WTC11 (cell line): ENCODE measurements around the gene RRBP1. TPM values are rescaled to one million over a fixed set of nuclear protein-coding genes. Genes with fewer than 3 reads are reported as not detected.

ENCODE experiments used
- ATAC-seq: fragments of 200-7000 bp; cut with Tn5 transposase; 2 replicates; pipeline ENCODE4 v1.10.0; 2021; ENCODE audit warnings: mild to moderate bottlenecking, moderate library complexity
- CTCF ChIA-PET: fragments of 300-600 bp; sonication (Branson Sonifier 250); formaldehyde crosslinking; loops from one replicate; lab custom pipeline; 2021; ENCODE audit warnings: antibody characterized with exemption; lab: Charles Lee
- POLR2A ChIA-PET: fragments of 350-600 bp; sonication (Branson Sonifier 250); formaldehyde crosslinking; loops from one replicate; lab custom pipeline; 2021; ENCODE audit warnings: antibody characterized with exemption; lab: Charles Lee
- DNase-seq: peaks from one replicate; pipeline ENCODE4 v3.0.0; 2021; ENCODE audit warnings: low spot score
- H3K27ac Mint-ChIP-seq: 2 replicates; pipeline ENCODE4 v1.8.0; 2021; ENCODE audit warnings: mixed read lengths
- H3K27me3 Mint-ChIP-seq: 2 replicates; pipeline ENCODE4 v1.8.0; 2021; ENCODE audit warnings: low read depth, mild to moderate bottlenecking, moderate library complexity, mixed read lengths
- H3K36me3 Mint-ChIP-seq: 2 replicates; pipeline ENCODE4 v1.8.0; 2021; ENCODE audit warnings: mixed read lengths
- H3K4me1 Mint-ChIP-seq: 2 replicates; pipeline ENCODE4 v1.8.0; 2022; ENCODE audit warnings: mixed read lengths
- H3K4me3 Mint-ChIP-seq: 2 replicates; pipeline ENCODE4 v1.8.0; 2021; ENCODE audit warnings: mild to moderate bottlenecking, moderate library complexity, mixed read lengths
- H3K9me3 Mint-ChIP-seq: 2 replicates; pipeline ENCODE4 v1.8.0; 2021; ENCODE audit warnings: mixed read lengths
- ATF1 ChIP-seq: sonication (generic); formaldehyde crosslinking; IDR thresholded peaks from 2 replicates; pipeline ENCODE4 v1.8.1; 2023; ENCODE audit warnings: mild to moderate bottlenecking, moderate library complexity, missing genetic modification reagents
- CBFB ChIP-seq: sonication (generic); formaldehyde crosslinking; IDR thresholded peaks from 2 replicates; pipeline ENCODE4 v1.8.1; 2022; ENCODE audit warnings: mild to moderate bottlenecking, low read depth, missing genetic modification reagents
- CREB1 ChIP-seq: sonication (generic); formaldehyde crosslinking; IDR thresholded peaks from 2 replicates; pipeline ENCODE4 v1.8.0; 2023; ENCODE audit warnings: mild to moderate bottlenecking, missing genetic modification reagents
- FOXJ3 ChIP-seq: sonication (generic); formaldehyde crosslinking; IDR thresholded peaks from 2 replicates; pipeline ENCODE4 v1.9.0; 2021; ENCODE audit warnings: missing genetic modification reagents, mild to moderate bottlenecking, borderline replicate concordance
- FOXK1 ChIP-seq: sonication (generic); formaldehyde crosslinking; IDR thresholded peaks from 2 replicates; pipeline ENCODE4 v1.8.0; 2022; ENCODE audit warnings: mild to moderate bottlenecking, moderate library complexity, missing genetic modification reagents
- JAZF1 ChIP-seq: fragments of 250-450 bp; sonication (Bioruptor Pico); IDR thresholded peaks from 2 replicates; pipeline ENCODE4 v1.9.0; 2021; ENCODE audit warnings: moderate library complexity, mild to moderate bottlenecking, inconsistent platforms
- KAT7 ChIP-seq: sonication (generic); formaldehyde crosslinking; IDR thresholded peaks from 2 replicates; pipeline ENCODE4 v1.8.1; 2023; ENCODE audit warnings: missing genetic modification reagents, mild to moderate bottlenecking, borderline replicate concordance
- NFE2L1 ChIP-seq: sonication (generic); formaldehyde crosslinking; IDR thresholded peaks from 2 replicates; pipeline ENCODE4 v1.8.1; 2023; ENCODE audit warnings: missing genetic modification reagents
- RELA ChIP-seq: sonication (generic); formaldehyde crosslinking; IDR thresholded peaks from 2 replicates; pipeline ENCODE4 v1.8.1; 2022; ENCODE audit warnings: missing genetic modification reagents, mild to moderate bottlenecking, borderline replicate concordance
- TCF7 ChIP-seq: sonication (generic); formaldehyde crosslinking; IDR thresholded peaks from 2 replicates; pipeline ENCODE4 v1.8.0; 2022; ENCODE audit warnings: mild to moderate bottlenecking, low read depth, missing genetic modification reagents, moderate library complexity
- TP53 ChIP-seq: sonication (generic); formaldehyde crosslinking; IDR thresholded peaks from 2 replicates; pipeline ENCODE4 v1.8.1; 2023; ENCODE audit warnings: mild to moderate bottlenecking, missing genetic modification reagents
- ZBTB21 ChIP-seq: sonication (generic); formaldehyde crosslinking; IDR thresholded peaks from 2 replicates; pipeline ENCODE4 v1.8.1; 2023; ENCODE audit warnings: mild to moderate bottlenecking, missing genetic modification reagents, borderline replicate concordance
- ZNF219 ChIP-seq: sonication (generic); formaldehyde crosslinking; IDR thresholded peaks from 2 replicates; pipeline ENCODE4 v1.8.0; 2023; ENCODE audit warnings: missing genetic modification reagents, mild to moderate bottlenecking, borderline replicate concordance
- ZNF263 ChIP-seq: sonication (generic); formaldehyde crosslinking; IDR thresholded peaks from 2 replicates; pipeline ENCODE4 v1.8.1; 2022; ENCODE audit warnings: low read depth, mild to moderate bottlenecking, moderate library complexity, missing genetic modification reagents
- ZNF317 ChIP-seq: sonication (generic); formaldehyde crosslinking; IDR thresholded peaks from 2 replicates; pipeline ENCODE4 v1.8.1; 2023; ENCODE audit warnings: low read depth, mild to moderate bottlenecking, moderate library complexity, missing genetic modification reagents, borderline replicate concordance
- ZNF671 ChIP-seq: fragments of 250-450 bp; sonication (Bioruptor Pico); IDR thresholded peaks from 2 replicates; pipeline ENCODE4 v1.8.0; 2021; ENCODE audit warnings: mild to moderate bottlenecking
- total RNA-seq: library from RNA; stranded (reverse); gene quantifications from 3 replicates; pipeline ENCODE4 v1.2.3, GENCODE V29; 2021
- TF ChIP-seq, protein P1 (sequence below): fragments of 250-450 bp; sonication (Bioruptor Pico); IDR thresholded peaks from 2 replicates; pipeline ENCODE4 v1.9.0; 2021; ENCODE audit warnings: mild to moderate bottlenecking
- TF ChIP-seq, protein P2 (sequence below): fragments of 250-450 bp; sonication (Bioruptor Pico); IDR thresholded peaks from 2 replicates; pipeline ENCODE4 v1.9.0; 2021; ENCODE audit warnings: moderate library complexity, mild to moderate bottlenecking, inconsistent platforms, borderline replicate concordance

RRBP1 gene
- total RNA-seq, 1 experiment from 2014 or later = 171 TPM

DNA sequence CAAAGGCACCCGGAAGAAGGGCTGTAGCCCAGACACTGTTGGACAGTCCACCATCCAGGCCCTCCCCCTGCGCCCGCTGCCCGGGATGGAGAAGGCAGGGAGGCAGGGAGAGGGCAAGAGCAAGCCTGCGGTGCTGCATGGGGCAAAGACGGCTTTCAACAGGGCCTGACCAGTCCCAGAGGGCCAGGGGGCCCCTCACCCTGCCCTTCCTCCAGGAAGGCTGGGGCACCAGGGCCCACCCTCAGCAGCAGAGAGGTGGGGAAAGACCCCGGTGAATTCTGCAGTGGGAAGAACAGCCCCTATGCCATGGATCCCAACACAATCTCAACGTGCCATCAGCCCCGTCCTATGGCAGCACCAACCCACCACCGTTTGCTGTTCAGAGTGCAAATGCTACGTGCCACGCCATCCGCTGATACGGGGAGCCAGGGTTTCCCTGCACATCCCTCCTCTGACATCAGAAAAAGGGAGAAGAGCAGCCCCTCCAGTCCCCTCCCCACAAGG, 41.1 kb downstream of the RRBP1 start:
- no peak overlapping the region for H3K4me3 Mint-ChIP-seq
- no peaks in the 10 kb centered on the region for H3K9me3 Mint-ChIP-seq
- no peak for TF ChIP-seq TCF7 (CRISPR knock-in tag)
- no peak for TF ChIP-seq ZNF317 (CRISPR knock-in tag)
- no peaks in the 10 kb centered on the region for H3K27me3 Mint-ChIP-seq
- ChIA-PET CTCF (interaction anchor here (1.1 kb wide), 1 partner anchor 23 kb away, joined by 3 read pairs; no protein-coding TSS in a partner anchor), POLR2A (no interaction called here)
- H3K27ac Mint-ChIP-seq = no peak overlapping the region
- DNase-seq (no peak), ATAC-seq (no peak)
- peaks cover 19% of the 10 kb centered on the region for H3K4me1 Mint-ChIP-seq
- H3K36me3 Mint-ChIP-seq = peaks cover 28% of the 10 kb centered on the region

DNA sequence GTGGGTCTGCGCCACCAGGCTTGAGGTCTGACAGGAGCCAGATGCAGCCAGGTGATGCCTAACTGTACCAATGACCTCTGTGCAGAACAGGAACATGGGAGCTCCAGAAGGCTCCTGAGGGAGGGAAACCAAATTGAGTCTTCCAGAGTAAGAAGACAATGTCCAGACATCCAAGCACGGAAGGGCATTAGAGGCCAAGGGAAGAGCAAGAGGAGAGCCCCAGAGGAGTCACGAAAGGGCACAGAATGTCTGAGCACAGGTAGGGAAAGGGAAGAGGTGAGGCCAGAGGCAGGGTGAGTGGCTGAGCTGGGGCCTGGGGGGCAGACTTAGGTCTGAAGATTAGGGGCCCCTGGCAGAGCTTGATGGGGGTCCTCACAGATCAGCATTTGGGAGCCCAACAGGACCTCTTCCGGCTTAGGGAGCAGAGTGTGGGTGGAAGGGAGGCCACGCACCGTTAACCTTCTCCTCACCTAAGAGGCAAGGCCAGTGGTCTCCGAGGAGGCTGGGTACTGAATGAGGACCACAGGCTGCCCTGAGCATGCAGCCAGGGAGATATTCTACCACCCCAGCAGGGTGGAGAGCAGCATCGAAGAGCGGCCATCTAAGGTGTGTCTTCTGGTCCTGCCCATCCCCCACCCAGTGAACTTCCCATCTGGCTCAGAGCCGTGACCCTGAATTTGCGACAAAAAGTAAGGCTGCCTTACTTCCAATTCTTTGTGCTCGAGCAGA, 41.7 kb downstream of the RRBP1 start:
- H3K27ac Mint-ChIP-seq = peak overlapping the region; percentile 70; the same call in 1 of the 2 replicates
- no peak for ATAC-seq
- no peaks in the 10 kb centered on the region for H3K9me3 Mint-ChIP-seq
- peaks cover 13% of the 10 kb centered on the region for H3K4me1 Mint-ChIP-seq
- no peaks in the 10 kb centered on the region for H3K27me3 Mint-ChIP-seq
- no peak for DNase-seq
- TF ChIP-seq KAT7 (CRISPR knock-in tag) (no peak), ZNF263 (CRISPR knock-in tag) (no peak), ZNF219 (CRISPR knock-in tag) (no peak), ATF1 (no peak)
- H3K4me3 Mint-ChIP-seq = no peak overlapping the region
- CTCF ChIA-PET = no interaction called here
- POLR2A ChIA-PET = no interaction called here
- H3K36me3 Mint-ChIP-seq = peaks cover 28% of the 10 kb centered on the region

DNA sequence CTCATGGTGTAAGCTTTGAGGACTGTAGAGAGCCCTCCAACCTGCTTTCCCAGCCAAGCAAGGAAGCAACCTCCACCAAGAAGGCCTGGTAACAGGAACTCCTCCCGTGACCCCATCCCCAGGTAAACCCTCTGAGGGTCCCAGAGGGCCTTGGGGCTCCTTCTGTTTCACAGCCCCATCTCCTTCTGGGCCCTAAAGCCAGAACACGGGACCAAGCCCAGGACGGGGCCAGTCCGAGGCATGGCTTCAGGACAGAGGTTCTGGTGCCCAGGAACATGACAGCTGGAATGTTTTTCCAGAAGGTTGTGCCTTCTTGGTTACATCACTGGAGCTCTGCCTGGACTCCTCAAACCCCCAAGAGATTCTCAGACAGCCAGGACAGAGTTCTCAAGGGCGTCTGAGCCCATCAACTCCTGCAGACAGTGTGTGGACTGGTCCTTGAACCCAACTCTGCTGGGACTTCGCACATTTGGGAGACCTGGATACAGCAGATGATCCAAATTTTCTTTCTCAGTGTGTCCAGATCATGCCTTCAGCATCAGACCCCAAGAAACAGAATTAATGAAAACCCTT, 43.1 kb downstream of the RRBP1 start:
- no peak for TF ChIP-seq CREB1
- no peak for TF ChIP-seq ZNF671
- TF ChIP-seq CBFB (CRISPR knock-in tag) = no peak
- no peak for TF ChIP-seq FOXK1 (CRISPR knock-in tag)
- no peak for TF ChIP-seq RELA
- TF ChIP-seq TP53 = no peak
- no peak for TF ChIP-seq FOXJ3 (CRISPR knock-in tag)
- TF ChIP-seq ZBTB21 (CRISPR knock-in tag) = no peak
- TF ChIP-seq NFE2L1 (CRISPR knock-in tag) = no peak
- TF ChIP-seq, protein P1, sequence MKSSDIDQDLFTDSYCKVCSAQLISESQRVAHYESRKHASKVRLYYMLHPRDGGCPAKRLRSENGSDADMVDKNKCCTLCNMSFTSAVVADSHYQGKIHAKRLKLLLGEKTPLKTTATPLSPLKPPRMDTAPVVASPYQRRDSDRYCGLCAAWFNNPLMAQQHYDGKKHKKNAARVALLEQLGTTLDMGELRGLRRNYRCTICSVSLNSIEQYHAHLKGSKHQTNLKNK (CRISPR knock-in tag) = no peak
- TF ChIP-seq TCF7 (CRISPR knock-in tag) = no peak
- TF ChIP-seq JAZF1 (CRISPR knock-in tag) = no peak
- TF ChIP-seq, protein P2, sequence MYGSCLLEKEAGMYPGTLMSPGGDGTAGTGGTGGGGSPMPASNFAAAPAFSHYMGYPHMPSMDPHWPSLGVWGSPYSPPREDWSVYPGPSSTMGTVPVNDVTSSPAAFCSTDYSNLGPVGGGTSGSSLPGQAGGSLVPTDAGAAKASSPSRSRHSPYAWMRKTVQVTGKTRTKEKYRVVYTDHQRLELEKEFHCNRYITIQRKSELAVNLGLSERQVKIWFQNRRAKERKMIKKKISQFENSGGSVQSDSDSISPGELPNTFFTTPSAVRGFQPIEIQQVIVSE (CRISPR knock-in tag) = no peak
- H3K36me3 Mint-ChIP-seq = peaks cover 35% of the 10 kb centered on the region
- H3K27ac Mint-ChIP-seq = no peak overlapping the region; the same call in 1 of the 2 replicates
- POLR2A ChIA-PET = no interaction called here
- H3K9me3 Mint-ChIP-seq = no peaks in the 10 kb centered on the region
- DNase-seq (no peak), ATAC-seq (no peak)
- no peaks in the 10 kb centered on the region for H3K27me3 Mint-ChIP-seq
- no peak overlapping the region for H3K4me3 Mint-ChIP-seq
- H3K4me1 Mint-ChIP-seq = peaks cover 13% of the 10 kb centered on the region; the same call in 1 of the 2 replicates
- CTCF ChIA-PET = interaction anchor here (2.3 kb wide), 1 partner anchor 11 kb away, joined by 10 read pairs; no protein-coding TSS in a partner anchor
